GM18861 (cell line): ENCODE data around the gene POLRMT.
"Not testable (repeated sequence)": the region's sequence is repeated elsewhere in the genome, so short reads cannot be mapped to it uniquely, and the experiment has no call there.

ENCODE experiments used
- ATAC-seq: cut with Tn5 transposase; IDR thresholded peaks from one replicate; pipeline ENCODE4 v1.9.1; 2021; ENCODE audit not compliant: unreplicated experiment

Gene POLRMT

DNA sequence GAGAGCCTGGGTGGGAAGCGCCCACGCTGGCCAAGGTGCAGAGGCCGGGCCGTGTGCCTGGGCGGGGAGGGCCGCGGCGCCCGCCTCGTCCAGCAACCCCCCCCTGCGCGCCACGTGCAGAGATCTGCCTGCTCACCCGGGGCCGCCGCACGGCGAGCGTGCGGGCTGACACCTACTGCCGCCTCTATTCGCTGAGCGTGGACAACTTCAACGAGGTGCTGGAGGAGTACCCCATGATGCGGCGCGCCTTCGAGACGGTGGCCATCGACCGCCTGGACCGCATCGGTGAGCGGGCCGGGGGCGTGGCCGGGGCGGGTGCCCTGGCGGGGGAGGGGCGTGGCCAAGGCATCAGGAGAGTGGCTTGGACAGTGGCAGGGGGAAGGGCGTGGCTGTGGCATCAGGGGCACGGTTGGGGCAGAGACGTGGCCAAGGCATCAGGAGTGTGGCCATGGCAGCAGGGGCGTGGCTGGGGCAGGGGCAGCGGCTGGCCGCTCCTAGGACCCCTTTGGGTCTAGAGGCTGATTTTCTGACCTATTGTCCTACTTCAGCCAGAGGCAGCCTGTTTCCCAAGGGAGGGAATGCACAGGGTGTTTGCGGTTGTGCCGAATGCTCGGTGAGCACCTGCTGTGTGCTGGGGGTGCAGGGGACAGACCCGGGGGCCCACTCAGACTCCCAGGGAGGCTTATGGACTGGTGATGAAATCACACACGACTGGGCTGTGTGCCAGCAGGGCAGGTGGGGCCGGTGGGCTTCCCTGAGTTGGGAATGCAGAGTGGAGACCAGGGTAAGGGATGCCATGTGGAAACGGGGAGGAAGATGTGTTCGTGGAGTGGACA lies 19.4 kb downstream of the POLRMT start:
- ATAC-seq = no peak

DNA sequence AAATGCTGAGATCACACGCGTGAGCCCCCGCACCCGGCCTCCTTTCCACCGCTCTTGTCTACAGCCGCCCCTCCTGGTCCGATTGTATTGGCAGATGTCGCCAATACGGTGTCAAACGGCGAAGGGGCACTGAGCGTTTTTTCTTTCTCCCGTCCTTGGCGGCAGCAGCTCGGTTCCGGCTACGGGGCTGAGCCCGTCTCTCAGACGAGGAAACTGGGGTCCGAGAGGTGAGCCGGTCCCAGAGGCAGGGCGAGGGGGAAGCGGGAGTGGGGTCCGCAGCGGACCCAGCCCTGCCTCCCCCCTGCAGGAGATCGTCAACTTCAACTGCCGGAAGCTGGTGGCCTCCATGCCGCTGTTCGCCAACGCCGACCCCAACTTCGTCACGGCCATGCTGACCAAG lies 20.4 kb downstream of the POLRMT start:
- ATAC-seq = no peak

DNA sequence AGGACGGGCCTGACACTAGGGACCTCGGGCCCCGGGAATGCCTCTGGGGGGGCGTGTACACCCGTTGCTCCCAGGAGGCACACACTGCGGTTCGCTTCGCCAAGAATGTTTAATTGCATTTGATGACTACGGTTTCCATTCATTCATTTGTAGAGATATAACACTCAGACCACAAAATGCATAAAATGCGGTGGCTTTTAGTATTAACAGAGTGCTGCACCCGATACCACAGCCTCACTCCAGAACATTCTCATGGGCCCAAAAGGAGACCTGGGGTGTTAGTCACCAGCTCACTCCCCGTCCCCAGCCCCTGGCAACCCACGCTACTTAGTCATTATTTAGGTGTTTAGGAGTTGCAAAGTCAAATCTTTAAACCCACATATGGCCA lies 21.9 kb downstream of the POLRMT start:
- no peak for ATAC-seq

DNA sequence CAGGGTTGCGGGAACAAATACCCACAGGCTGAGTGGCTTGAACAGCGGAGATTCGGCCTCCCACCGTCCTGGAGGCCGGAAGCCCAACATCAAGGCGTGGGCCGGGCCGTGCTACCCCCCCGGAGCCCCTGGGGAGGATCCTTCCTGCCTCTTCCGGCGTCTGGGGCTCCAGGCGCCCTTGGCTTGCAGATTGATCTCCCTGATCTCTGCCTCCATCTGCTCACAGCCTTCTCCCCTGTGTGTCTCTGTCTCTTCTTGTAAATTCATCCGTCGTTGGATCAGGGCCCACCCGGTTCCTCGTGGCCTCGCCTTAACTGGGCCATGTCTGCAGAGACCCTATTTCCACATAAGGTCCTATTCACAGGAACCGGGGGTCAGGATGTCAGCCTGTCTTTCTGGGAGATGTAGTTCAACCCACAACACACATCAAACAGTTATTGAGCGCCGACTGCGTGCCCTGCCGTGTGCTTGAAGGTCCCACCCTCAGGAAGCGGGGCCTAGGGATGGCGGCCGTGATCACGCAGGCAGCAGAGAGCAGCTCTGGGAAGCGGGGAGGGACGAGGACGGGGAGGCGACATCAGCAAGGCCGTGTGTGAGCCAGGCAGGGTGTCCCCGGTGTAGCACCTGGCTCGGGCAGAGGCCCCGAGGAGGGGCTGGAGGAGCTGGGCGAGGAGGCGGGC lies 22.4 kb downstream of the POLRMT start:
- no peak for ATAC-seq

DNA sequence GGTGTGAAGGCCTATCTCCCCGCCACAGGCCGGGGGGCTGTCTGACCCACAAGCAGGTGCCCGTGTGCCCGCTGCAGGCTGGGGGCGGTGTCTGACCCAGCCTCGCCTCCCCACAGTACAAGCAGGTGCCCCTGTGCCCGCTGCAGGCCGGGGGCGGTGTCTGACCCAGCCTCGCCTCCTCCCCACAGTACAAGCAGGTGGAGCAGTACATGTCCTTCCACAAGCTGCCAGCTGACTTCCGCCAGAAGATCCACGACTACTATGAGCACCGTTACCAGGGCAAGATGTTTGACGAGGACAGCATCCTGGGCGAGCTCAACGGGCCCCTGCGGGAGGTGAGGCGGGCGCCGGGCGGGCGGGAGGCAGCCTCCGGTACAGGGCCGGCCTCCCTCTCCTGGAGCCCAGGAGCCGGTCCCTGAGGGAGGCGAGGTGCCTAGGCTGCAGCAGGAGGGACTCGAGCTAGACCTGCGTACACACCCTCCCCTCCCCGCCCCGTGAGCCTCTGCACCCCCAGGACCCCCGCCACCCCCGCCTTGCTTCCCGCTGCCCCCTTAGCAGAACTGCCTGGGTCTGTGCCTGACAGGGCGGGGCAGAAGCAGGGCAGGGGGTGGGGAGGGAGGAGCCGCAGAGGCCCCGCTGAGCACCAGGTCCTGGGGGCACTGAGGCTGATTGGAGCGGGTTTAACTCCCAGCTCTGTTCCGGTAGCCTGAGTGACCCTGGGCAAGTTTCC lies 23.1 kb downstream of the POLRMT start:
- ATAC-seq = no peak

DNA sequence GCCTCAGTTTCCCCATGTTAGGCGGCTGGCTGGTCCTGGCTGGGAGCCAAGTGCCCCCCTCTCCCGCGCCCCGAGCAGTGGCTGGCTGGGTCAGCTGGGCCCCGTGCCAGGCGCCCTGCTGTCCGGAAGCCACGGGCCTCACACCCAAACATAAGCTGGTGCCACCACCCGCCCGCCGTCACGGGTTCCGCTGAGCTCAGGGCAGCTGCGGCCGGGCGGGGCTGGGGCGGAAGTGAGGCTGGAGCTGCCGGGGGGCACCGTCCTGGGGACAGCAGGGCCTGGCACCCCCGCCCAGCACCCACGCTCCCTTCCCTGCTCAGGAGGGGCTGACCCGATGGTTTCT lies 24.4 kb downstream of the POLRMT start:
- no peak for ATAC-seq

DNA sequence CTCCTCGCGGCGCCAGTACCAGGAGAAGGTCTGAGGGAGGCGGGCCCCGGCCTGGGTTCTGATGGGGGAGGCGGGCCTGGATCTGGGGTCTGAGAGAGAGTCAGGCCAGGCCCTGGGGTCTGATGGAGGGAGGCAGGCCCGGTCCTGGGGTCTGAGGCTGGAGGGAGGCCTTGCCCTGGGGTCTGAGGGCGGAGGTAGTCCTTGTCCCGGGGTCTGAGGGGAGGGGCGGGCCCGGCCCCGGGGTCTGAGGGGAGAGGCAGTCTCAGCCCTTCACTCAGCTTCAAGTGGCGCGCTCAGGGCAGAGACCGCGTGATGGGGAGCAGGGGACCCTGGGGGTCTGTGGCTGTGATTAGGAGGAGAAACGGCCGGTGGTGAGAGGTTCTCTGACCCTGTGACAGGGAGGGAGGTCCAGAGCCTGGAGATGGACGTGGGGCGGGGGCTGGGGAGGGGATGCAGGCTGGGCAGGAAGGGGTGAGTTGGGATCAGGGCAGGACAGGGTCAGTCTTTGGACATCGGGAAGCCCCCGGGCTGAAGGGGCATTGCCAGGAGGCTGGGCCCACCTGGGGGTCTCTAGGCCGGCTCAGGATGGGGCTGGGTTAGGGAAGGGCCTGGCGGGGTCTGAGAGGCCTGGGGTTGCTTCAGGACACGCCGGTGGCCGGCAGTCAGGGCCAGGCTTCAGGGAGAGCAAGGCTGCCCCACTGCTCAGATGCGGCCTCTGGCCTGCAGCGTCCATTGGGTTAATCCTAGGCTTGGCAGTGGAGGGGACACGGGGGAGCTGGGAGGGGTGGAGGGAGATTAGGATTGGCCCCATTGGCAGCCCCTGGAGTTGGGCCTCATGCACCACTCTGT lies 25.0 kb downstream of the POLRMT start:
- ATAC-seq = no peak

DNA sequence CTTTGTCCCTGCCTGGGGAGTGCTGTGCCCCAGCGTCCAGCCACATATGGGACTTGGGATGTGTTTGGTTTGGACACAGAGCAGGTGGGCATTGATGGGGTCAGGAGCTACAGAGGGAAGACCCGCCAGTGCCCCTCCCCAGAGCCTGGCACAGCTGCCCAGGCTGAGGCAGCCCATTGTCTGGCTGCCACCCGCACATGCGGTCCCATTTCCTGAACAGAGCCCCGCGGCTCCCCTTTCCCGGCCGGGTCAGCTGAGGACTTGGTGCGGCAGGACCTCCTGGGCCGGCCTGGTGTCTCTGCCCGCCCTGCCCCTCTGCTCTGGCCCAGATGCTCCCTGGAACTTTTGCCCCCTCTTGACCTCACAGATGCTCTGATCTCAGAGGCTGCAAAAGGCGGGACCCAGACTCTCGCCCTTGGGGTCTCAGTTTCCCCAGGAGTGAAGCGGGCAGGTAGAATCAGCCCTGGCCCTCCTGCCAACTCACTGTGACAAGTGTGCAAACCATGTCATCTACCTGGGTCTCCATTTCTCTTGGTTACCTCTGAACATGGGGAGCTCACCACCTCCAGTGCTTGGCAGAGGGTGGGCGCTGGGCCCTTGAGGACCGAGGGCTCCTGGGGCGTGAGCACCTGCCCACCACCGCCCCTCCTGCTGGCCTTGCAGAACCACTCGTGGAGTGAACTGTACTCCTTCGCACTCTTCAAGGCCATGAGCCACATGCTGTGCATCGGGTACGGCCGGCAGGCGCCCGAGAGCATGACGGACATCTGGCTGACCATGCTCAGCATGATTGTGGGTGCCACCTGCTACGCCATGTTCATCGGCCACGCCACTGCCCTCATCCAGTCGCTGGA lies 25.8 kb downstream of the POLRMT start:
- no peak for ATAC-seq

DNA sequence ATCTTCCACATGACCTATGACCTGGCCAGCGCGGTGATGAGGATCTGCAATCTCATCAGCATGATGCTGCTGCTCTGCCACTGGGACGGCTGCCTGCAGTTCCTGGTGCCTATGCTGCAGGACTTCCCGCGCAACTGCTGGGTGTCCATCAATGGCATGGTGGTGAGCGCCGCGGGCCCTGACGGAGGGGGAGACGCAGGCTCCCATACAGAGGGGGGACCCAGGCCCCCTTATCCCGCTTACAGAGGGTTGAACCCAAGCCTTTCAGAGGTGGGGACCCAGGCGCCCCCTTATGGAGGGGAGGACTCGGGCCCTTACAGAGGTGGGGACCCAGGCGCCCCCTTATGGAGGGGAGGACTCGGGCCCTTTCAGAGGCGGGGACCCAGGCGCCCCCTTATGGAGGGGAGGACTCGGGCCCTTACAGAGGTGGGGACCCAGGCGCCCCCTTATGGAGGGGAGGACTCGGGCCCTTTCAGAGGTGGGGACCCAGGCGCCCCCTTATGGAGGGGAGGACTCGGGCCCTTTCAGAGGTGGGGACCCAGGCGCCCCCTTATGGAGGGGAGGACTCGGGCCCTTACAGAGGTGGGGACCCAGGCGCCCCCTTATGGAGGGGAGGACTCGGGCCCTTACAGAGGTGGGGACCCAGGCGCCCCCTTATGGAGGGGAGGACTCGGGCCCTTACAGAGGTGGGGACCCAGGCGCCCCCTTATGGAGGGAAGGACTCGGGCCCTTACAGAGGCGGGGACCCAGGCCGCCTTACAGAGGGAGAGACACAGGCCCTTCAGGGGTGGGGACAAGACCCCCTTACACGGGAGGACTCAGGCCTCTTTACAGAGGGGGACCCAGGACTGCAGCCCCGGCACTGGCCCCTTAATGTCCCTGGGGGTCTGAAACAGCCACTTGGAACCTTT lies 28.0 kb downstream of the POLRMT start:
- not testable (repeated sequence) for ATAC-seq

DNA sequence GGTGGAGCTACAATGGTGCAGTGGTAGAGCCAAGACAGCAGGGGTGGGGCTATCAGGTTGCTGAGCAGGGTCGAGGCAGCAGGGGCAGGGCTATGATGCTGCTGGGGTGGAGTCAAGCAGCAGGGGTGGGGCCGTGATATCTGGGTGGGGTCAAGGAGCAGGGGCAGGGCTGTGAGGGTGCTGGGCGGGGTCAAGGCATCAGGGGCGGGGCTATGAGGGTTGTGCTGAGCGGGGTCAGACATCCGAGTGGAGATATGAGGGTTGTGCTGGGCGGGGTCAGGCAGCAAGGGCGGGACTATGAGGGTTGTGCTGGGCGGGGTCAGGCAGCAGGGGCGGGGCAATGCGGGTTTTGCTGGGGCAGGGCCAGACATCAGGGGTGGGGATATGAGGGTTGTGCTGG lies 29.0 kb downstream of the POLRMT start:
- no peak for ATAC-seq

DNA sequence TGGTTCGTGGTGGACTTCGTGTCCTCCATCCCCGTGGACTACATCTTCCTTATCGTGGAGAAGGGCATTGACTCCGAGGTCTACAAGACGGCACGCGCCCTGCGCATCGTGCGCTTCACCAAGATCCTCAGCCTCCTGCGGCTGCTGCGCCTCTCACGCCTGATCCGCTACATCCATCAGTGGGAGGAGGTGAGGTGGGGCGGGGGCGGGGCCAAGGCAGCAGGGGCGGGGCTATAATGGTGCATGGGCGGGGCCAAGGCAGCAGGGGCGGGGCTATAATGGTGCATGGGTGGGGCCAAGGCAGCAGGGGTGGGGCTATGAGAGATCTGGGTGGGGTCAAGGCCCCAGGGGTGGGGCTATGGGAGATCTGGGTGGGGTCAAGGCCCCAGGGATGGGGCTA lies 29.6 kb downstream of the POLRMT start:
- not testable (repeated sequence) for ATAC-seq

DNA sequence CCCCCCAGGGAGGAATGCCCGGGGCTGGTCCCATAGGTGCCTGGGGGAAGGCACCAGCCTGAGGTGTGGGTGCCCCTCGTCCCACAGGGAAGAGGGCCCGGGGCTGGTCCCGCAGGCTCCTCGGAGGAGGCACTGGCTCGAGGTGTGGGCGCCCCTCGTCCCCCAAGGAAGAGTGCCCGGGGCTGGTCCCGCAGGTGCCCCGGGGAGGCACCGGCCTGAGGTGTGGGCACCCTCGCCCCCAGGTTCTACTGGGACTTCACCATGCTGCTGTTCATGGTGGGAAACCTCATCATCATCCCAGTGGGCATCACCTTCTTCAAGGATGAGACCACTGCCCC lies 30.1 kb downstream of the POLRMT start:
- not testable (repeated sequence) for ATAC-seq

DNA sequence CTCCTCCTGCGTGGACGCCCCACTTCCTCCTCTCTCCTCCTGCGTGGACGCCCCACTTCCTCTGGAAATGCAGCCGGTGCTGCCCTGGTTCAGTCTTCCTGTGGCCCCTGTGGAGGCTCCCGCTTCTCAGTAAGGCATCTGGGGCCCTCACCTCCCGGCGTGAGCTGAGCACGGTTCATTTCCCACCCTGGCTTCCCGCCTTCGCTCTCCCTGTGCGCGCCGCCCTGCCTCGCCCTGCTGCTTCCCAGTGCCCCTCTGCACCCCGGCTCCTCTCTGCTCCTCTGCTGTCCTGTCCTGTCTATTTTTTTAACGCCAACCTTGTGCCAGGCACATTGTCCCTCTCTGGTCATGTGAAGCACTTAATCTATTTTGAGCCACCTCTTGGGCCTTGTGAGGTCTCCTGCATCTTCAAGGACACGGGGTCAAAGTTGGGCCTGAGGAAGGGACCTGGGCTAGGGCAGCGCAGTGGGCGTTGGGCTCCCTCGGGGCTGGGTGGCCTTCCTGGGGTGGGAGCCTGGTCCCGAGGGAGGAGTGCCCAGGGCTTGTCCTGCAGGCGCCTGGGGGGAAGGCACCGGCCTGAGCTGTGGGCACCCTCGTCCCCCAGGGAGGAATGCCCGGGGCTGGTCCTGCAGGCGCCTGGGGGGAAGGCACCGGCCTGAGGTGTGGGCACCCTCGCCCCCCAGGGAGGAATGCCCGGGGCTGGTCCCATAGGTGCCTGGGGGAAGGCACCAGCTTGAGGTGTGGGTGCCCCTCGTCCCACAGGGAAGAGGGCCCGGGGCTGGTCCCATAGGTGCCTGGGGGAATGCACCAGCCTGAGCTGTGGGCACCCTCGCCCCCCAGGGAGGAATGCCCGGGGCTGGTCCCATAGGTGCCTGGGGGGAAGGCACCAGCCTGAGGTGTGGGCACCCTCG lies 30.7 kb downstream of the POLRMT start:
- ATAC-seq = no peak

DNA sequence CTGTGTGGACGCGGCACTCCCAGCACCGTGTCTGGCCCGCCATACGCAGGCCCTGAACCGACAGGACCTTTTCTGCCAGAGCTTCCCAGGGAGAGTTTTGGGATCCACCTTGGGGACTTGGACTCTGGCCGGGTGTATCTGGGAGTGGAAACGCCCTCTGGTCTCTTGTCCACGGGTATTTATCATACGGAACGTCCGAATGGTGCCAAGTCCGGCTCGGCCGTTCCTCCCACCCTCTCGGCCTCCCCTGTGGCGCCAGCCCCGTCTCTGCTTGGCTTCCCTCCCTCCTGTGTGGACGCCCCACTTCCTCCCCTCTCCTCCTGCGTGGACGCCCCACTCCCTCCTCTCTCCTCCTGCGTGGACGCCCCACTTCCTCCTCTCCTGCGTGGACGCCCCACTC lies 31.5 kb downstream of the POLRMT start:
- ATAC-seq = no peak

DNA sequence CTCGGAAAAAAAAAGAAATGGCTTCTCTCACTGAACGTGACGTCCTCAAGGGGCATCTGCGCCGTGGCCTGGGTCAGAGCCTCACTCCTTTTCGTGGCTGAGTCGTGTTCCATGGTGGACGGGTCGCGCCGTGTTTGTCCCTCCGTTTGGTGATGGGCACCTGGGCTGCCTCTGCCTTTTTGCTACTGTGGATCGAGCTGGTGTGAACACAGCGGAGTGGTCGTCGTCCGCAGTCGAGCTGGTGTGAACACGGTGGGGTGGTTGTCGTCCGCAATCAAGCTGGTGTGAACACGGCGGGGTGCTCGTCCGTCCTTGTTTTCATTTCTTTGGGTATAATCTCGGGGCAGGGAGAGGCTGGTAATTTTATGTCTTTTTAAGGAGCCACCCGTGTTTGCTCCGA lies 32.0 kb downstream of the POLRMT start:
- no peak for ATAC-seq

DNA sequence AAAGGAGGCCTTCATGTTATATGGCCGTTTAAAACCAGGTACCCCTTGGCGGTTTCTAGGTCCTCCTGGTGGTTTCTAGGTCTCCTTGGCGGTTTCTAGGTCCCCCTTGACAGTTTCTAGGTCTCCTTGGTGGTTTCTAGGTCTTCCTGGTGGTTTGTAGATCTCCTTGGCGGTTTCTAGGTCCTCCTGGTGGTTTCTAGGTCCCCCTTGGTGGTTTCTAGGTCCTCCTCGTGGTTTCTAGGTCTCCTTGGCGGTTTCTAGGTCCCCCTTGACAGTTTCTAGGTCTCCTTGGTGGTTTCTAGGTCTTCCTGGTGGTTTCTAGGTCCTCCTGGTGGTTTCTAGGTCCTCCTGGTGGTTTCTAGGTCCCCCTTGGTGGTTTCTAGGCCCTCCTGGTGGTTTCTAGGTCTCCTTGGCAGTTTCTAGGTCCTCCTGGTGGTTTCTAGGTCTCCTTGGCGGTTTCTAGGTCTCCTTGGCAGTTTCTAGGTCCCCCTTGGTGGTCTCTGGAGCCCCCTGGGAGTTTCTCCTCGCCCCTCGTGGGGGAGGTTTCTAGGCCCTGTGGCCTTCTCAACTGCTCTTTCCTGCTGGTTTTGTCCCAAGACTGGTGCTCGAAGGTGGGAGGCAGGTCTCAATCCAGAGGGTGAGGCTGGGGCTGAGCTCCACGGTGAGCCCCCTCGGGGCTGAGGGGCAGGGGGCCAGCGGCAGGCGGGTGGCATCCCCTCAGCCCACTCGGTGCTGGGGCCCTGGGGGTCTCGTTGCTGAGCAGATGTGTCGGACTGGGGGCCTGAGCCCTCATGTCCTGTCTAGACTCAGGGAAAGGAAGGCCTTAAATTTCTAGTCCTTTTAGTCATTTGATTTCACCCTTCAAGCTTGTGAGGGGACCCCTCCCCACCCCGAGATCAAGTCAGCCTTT lies 35.7 kb downstream of the POLRMT start:
- ATAC-seq = no peak

DNA sequence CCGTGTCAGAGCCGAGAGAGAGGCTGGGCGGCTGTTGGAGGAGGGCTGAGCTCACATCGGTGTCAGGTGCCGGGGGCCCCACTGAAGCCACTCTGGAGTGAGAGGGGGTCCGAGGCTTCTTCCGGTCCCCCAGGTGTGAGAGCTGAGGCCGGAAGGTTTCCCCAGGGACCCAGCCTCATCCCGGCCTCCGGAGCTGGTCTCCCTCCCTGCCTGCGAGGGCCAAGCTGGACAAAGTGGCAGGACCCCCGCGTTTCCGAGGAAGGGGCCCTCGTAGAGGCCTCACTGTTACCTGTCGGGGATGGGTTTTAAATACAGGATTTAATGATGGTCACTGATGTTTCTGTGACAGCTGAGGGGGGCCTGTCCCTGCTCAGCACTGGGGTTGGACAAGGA lies 37.1 kb downstream of the POLRMT start:
- no peak for ATAC-seq
